HCT116 (cell line): Measurements from ENCODE around the gene VAMP8.
"Not testable (repeated sequence)": the region's sequence is repeated elsewhere in the genome, so short reads cannot be mapped to it uniquely, and the experiment has no call there.

Experiments
- CBX3 ChIP-seq: IDR thresholded peaks from 2 replicates; pipeline ENCODE4 v1.6.1; 2012; ENCODE audit warnings: low read depth
- EGR1 ChIP-seq: IDR thresholded peaks from 2 replicates; pipeline ENCODE4 v1.6.1; 2012; ENCODE audit warnings: low read depth
- EZH2 ChIP-seq: fragments of 200-600 bp; sonication (generic); IDR thresholded peaks from 2 replicates; pipeline ENCODE4 v1.6.1; 2017; ENCODE audit warnings: antibody characterized with exemption, mixed run types
- EZH2phosphoT487 ChIP-seq: fragments of 200-600 bp; IDR thresholded peaks from 2 replicates; pipeline ENCODE4 v1.6.1; 2018; ENCODE audit warnings: antibody characterized with exemption, borderline replicate concordance
- JUND ChIP-seq: IDR thresholded peaks from 2 replicates; pipeline ENCODE4 v1.6.1; 2012
- POLR2A ChIP-seq: IDR thresholded peaks from 2 replicates; pipeline ENCODE4 v1.7.0; 2011; ENCODE audit warnings: borderline replicate concordance; ENCODE audit not compliant: insufficient read depth, insufficient read length; ENCODE audit errors: extremely low read depth
- POLR2AphosphoS5 ChIP-seq: IDR thresholded peaks from 2 replicates; pipeline ENCODE4 v1.6.1; 2011; ENCODE audit warnings: mild to moderate bottlenecking, low read depth, low read length, moderate library complexity
- YY1 ChIP-seq: IDR thresholded peaks from 2 replicates; pipeline ENCODE4 v1.6.1; 2011; ENCODE audit warnings: low read length, low read depth, moderate library complexity, mild to moderate bottlenecking; ENCODE audit not compliant: insufficient replicate concordance; ENCODE audit errors: extremely low read depth
- ZNF274 ChIP-seq: fragments of 200-500 bp; sonication (Bioruptor generic); IDR thresholded peaks from 2 replicates; pipeline ENCODE4 v1.6.1; 2014; ENCODE audit warnings: mild to moderate bottlenecking, low read depth, low read length, inconsistent platforms
- TF ChIP-seq, protein P1 (sequence below): IDR thresholded peaks from 2 replicates; pipeline ENCODE4 v1.6.1; 2011; ENCODE audit warnings: mild to moderate bottlenecking, low read length, moderate library complexity; ENCODE audit not compliant: insufficient replicate concordance; ENCODE audit errors: extremely low read depth
- TF ChIP-seq, protein P2 (sequence below), 3 experiments: fragments of 200-600 bp in 1 of 3; sonication (generic) in 1 of 3; IDR thresholded peaks in 2 of 3; conservative IDR thresholded peaks in 1 of 3; 2 replicates each; pipeline ENCODE4 v1.5.1; 2012 to 2017; ENCODE audit warnings: low read depth in 2 of 3, low read length in 2 of 3, antibody characterized with exemption in 1 of 3, borderline replicate concordance in 1 of 3, control low read depth in 1 of 3, mild to moderate bottlenecking in 1 of 3, mixed read lengths in 1 of 3, mixed run types in 1 of 3, moderate library complexity in 1 of 3; ENCODE audit not compliant: insufficient read depth in 1 of 3
- TF ChIP-seq, protein P3 (sequence below): IDR thresholded peaks from 2 replicates; pipeline ENCODE4 v1.6.1; 2012
- TF ChIP-seq, protein P4 (sequence below): IDR thresholded peaks from 2 replicates; pipeline ENCODE4 v1.6.1; 2012; ENCODE audit warnings: low read depth

DNA sequence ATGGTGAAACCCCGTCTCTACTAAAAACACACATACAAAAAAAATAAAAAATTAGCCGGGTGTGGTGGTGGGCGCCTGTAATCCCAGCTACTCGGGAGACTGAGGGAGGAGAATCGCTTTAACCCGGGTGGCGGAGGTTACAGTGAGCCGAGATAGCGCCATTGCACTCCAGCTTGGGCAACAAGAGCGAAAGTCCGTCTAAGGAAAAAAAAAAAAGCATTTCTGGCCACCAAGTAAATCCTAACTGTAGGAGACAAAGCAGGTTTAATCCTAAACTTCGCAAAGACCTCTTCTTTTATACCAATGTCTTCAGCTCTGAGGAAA lies 17.0 kb upstream of the VAMP8 start:
- TF ChIP-seq POLR2A, EZH2phosphoT487, EGR1, YY1, JUND, CBX3, ZNF274, POLR2AphosphoS5, EZH2: not testable (repeated sequence)
- TF ChIP-seq, protein P1, sequence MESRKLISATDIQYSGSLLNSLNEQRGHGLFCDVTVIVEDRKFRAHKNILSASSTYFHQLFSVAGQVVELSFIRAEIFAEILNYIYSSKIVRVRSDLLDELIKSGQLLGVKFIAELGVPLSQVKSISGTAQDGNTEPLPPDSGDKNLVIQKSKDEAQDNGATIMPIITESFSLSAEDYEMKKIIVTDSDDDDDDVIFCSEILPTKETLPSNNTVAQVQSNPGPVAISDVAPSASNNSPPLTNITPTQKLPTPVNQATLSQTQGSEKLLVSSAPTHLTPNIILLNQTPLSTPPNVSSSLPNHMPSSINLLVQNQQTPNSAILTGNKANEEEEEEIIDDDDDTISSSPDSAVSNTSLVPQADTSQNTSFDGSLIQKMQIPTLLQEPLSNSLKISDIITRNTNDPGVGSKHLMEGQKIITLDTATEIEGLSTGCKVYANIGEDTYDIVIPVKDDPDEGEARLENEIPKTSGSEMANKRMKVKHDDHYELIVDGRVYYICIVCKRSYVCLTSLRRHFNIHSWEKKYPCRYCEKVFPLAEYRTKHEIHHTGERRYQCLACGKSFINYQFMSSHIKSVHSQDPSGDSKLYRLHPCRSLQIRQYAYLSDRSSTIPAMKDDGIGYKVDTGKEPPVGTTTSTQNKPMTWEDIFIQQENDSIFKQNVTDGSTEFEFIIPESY, result not testable (repeated sequence)
- TF ChIP-seq, protein P2, sequence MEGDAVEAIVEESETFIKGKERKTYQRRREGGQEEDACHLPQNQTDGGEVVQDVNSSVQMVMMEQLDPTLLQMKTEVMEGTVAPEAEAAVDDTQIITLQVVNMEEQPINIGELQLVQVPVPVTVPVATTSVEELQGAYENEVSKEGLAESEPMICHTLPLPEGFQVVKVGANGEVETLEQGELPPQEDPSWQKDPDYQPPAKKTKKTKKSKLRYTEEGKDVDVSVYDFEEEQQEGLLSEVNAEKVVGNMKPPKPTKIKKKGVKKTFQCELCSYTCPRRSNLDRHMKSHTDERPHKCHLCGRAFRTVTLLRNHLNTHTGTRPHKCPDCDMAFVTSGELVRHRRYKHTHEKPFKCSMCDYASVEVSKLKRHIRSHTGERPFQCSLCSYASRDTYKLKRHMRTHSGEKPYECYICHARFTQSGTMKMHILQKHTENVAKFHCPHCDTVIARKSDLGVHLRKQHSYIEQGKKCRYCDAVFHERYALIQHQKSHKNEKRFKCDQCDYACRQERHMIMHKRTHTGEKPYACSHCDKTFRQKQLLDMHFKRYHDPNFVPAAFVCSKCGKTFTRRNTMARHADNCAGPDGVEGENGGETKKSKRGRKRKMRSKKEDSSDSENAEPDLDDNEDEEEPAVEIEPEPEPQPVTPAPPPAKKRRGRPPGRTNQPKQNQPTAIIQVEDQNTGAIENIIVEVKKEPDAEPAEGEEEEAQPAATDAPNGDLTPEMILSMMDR (IDR thresholded peaks at IDR 0.05 in 2 of 3, conservative IDR thresholded peaks at IDR 0.05 in 1 of 3; ENCODE audit: borderline replicate concordance in 1 of 3, insufficient read depth in 1 of 3, low read depth in 2 of 3, low read length in 2 of 3), result not testable (repeated sequence)
- TF ChIP-seq, protein P3, sequence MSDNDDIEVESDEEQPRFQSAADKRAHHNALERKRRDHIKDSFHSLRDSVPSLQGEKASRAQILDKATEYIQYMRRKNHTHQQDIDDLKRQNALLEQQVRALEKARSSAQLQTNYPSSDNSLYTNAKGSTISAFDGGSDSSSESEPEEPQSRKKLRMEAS, result not testable (repeated sequence)
- TF ChIP-seq, protein P4, sequence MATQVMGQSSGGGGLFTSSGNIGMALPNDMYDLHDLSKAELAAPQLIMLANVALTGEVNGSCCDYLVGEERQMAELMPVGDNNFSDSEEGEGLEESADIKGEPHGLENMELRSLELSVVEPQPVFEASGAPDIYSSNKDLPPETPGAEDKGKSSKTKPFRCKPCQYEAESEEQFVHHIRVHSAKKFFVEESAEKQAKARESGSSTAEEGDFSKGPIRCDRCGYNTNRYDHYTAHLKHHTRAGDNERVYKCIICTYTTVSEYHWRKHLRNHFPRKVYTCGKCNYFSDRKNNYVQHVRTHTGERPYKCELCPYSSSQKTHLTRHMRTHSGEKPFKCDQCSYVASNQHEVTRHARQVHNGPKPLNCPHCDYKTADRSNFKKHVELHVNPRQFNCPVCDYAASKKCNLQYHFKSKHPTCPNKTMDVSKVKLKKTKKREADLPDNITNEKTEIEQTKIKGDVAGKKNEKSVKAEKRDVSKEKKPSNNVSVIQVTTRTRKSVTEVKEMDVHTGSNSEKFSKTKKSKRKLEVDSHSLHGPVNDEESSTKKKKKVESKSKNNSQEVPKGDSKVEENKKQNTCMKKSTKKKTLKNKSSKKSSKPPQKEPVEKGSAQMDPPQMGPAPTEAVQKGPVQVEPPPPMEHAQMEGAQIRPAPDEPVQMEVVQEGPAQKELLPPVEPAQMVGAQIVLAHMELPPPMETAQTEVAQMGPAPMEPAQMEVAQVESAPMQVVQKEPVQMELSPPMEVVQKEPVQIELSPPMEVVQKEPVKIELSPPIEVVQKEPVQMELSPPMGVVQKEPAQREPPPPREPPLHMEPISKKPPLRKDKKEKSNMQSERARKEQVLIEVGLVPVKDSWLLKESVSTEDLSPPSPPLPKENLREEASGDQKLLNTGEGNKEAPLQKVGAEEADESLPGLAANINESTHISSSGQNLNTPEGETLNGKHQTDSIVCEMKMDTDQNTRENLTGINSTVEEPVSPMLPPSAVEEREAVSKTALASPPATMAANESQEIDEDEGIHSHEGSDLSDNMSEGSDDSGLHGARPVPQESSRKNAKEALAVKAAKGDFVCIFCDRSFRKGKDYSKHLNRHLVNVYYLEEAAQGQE, result not testable (repeated sequence)
